ENCODE measurements around the gene MRPS15. TPM values are rescaled to one million over a fixed set of nuclear protein-coding genes. Genes with fewer than 3 reads are reported as not detected.

MRPS15 gene
- total RNA-seq, 1 experiment from 2014 or later = 113 TPM

GRCh38 chr1:36419569-36419968, 44.6 kb downstream of the MRPS15 start:
- POLR2A ChIA-PET = interaction anchor here (0.8 kb wide), 1 partner anchor 75 kb away, joined by 5 read pairs; no protein-coding TSS in a partner anchor
- TF ChIP-seq SIN3A (IDR thresholded peaks at IDR 0.05; ENCODE audit: borderline replicate concordance, insufficient read depth, low read depth, low read length) (no peak), POLR2AphosphoS5 (IDR thresholded peaks at IDR 0.05; ENCODE audit: low read depth, low read length) (no peak), CTCF (IDR thresholded peaks at IDR 0.05) (no peak), TCF7L2 (IDR thresholded peaks at IDR 0.05; ENCODE audit: low read depth, low read length) (no peak)
- TF ChIP-seq, protein P1, sequence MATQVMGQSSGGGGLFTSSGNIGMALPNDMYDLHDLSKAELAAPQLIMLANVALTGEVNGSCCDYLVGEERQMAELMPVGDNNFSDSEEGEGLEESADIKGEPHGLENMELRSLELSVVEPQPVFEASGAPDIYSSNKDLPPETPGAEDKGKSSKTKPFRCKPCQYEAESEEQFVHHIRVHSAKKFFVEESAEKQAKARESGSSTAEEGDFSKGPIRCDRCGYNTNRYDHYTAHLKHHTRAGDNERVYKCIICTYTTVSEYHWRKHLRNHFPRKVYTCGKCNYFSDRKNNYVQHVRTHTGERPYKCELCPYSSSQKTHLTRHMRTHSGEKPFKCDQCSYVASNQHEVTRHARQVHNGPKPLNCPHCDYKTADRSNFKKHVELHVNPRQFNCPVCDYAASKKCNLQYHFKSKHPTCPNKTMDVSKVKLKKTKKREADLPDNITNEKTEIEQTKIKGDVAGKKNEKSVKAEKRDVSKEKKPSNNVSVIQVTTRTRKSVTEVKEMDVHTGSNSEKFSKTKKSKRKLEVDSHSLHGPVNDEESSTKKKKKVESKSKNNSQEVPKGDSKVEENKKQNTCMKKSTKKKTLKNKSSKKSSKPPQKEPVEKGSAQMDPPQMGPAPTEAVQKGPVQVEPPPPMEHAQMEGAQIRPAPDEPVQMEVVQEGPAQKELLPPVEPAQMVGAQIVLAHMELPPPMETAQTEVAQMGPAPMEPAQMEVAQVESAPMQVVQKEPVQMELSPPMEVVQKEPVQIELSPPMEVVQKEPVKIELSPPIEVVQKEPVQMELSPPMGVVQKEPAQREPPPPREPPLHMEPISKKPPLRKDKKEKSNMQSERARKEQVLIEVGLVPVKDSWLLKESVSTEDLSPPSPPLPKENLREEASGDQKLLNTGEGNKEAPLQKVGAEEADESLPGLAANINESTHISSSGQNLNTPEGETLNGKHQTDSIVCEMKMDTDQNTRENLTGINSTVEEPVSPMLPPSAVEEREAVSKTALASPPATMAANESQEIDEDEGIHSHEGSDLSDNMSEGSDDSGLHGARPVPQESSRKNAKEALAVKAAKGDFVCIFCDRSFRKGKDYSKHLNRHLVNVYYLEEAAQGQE (IDR thresholded peaks at IDR 0.05; ENCODE audit: insufficient read depth in 1 of 2, low read depth in 2 of 2, low read length in 1 of 2) = no peak
- CTCF ChIA-PET = interaction anchor here (0.5 to 1.0 kb wide), 3 partner anchors 24 to 134 kb away, joined by 3 to 4 read pairs (median 3); no protein-coding TSS in a partner anchor
- BruUV-seq (replicated peaks) = no TSS peak
- no peak overlapping the region for H3K4me3 ChIP-seq (ENCODE audit: low read depth in 2 of 2, low read length in 2 of 2)
- H3K36me3 ChIP-seq (ENCODE audit: control insufficient read depth, insufficient read depth, low read length) = no peaks in the 10 kb centered on the region
- intact Hi-C loops (cut with micrococcal nuclease; ENCODE audit: unreplicated experiment) (no loop called here), in situ Hi-C loops (cut with HindIII; ENCODE audit: low pct_unique_long_range_greater_than_20kb, low sequenced_read_pairs) (no loop called here)
- H3K9me3 ChIP-seq (ENCODE audit: control insufficient read depth, insufficient read depth, low read depth, low read length) = no peaks in the 10 kb centered on the region
- H3K4me1 ChIP-seq (ENCODE audit: control insufficient read depth, insufficient read depth, low read length) = peaks cover 3% of the 10 kb centered on the region
- no peaks in the 10 kb centered on the region for H3K27me3 ChIP-seq (ENCODE audit: control insufficient read depth, insufficient read depth, low read length)
- ATAC-seq (no peak), DNase-seq (ENCODE audit: low read depth, low spot score) (no peak)
- no peak overlapping the region for H3K27ac ChIP-seq (ENCODE audit: low read length)

- H3K4me3 ChIP-seq (ENCODE audit: low read depth in 2 of 2, low read length in 2 of 2) = no peak overlapping the region
- POLR2A ChIA-PET = interaction anchor here (0.8 kb wide), 1 partner anchor 75 kb away, joined by 5 read pairs; no protein-coding TSS in a partner anchor
- no peaks in the 10 kb centered on the region for H3K36me3 ChIP-seq (ENCODE audit: control insufficient read depth, insufficient read depth, low read length)
- ATAC-seq (no peak), DNase-seq (ENCODE audit: low read depth, low spot score) (no peak)
- peaks cover 3% of the 10 kb centered on the region for H3K4me1 ChIP-seq (ENCODE audit: control insufficient read depth, insufficient read depth, low read length)
- no peaks in the 10 kb centered on the region for H3K9me3 ChIP-seq (ENCODE audit: control insufficient read depth, insufficient read depth, low read depth, low read length)
- in situ Hi-C loops (cut with HindIII; ENCODE audit: low pct_unique_long_range_greater_than_20kb, low sequenced_read_pairs) = no loop called here
- no peaks in the 10 kb centered on the region for H3K27me3 ChIP-seq (ENCODE audit: control insufficient read depth, insufficient read depth, low read length)
- H3K27ac ChIP-seq (ENCODE audit: low read length) = no peak overlapping the region
- CTCF ChIA-PET = no interaction called here
- BruUV-seq (replicated peaks) = no TSS peak
- TF ChIP-seq, protein P1 (IDR thresholded peaks at IDR 0.05; ENCODE audit: insufficient read depth in 1 of 2, low read depth in 2 of 2, low read length in 1 of 2) = no peak
- TF ChIP-seq POLR2AphosphoS5 (IDR thresholded peaks at IDR 0.05; ENCODE audit: low read depth, low read length) = no peak
- TF ChIP-seq SIN3A (IDR thresholded peaks at IDR 0.05; ENCODE audit: borderline replicate concordance, insufficient read depth, low read depth, low read length) = no peak
- TF ChIP-seq CTCF (IDR thresholded peaks at IDR 0.05) = no peak
- TF ChIP-seq TCF7L2 (IDR thresholded peaks at IDR 0.05; ENCODE audit: low read depth, low read length) = no peak
- intact Hi-C loops (cut with micrococcal nuclease; ENCODE audit: unreplicated experiment) = no loop called here
Observed at GRCh38 chr1:36419140-36419539, 45.0 kb downstream of the MRPS15 start.
